ENCODE measurements around the gene PLEKHB2.
A peak's percentile ranks its signal among the peaks of the same experiment; 100 is the strongest.

Gene PLEKHB2, protein sequence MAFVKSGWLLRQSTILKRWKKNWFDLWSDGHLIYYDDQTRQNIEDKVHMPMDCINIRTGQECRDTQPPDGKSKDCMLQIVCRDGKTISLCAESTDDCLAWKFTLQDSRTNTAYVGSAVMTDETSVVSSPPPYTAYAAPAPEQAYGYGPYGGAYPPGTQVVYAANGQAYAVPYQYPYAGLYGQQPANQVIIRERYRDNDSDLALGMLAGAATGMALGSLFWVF

DNA sequence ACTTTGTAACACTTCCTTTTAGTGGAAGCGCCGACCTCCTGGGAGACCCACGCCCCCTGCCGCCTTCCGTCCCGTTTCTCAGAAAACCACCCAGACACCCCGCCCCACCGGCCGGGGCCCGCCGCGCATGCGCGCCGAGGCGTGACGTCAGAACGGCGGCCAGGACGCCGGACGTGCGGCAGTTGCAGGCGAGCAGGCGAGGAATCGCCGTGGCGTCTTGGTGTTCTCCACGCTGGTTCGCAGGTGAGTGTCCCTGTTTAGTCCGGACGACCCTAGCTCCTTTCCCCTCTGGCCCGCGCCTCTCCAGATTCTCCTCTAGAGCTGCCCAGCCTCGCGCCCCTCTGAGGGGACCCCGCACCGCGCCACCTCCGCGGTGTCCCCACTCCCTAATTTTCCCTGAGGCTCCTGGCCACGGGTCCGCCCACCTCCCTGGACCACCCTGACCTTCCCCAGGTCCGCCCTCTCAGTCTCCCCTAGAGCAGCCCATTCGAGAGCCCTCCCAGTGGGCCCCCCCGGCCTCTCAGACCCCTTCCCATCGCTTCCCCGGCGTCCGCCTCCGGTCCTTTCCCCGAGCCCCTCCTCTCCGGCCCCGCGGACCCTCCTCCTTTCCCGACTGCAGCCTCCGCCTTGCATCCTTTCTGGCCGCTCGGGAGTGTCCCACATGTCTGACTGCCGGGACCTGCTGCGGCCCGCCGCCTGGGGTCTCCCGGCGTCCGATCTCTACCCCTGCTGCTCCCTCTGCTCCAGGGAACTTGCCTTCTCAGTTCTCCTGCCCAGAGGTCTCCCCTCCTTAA lies at the start of gene PLEKHB2:
Gene PLEKHB2, plus strand, starts transcription at position 181 of the 794 bp plus-strand sequence. CDS start 15,606 bp downstream, outside the sequence.
- H3K36me3 Mint-ChIP-seq (ENCODE audit: low read depth), result peaks cover 8% of the 10 kb centered on the region
- TF ChIP-seq, protein P1, sequence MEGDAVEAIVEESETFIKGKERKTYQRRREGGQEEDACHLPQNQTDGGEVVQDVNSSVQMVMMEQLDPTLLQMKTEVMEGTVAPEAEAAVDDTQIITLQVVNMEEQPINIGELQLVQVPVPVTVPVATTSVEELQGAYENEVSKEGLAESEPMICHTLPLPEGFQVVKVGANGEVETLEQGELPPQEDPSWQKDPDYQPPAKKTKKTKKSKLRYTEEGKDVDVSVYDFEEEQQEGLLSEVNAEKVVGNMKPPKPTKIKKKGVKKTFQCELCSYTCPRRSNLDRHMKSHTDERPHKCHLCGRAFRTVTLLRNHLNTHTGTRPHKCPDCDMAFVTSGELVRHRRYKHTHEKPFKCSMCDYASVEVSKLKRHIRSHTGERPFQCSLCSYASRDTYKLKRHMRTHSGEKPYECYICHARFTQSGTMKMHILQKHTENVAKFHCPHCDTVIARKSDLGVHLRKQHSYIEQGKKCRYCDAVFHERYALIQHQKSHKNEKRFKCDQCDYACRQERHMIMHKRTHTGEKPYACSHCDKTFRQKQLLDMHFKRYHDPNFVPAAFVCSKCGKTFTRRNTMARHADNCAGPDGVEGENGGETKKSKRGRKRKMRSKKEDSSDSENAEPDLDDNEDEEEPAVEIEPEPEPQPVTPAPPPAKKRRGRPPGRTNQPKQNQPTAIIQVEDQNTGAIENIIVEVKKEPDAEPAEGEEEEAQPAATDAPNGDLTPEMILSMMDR (IDR thresholded peaks at IDR 0.05; ENCODE audit: unreplicated experiment in 3 of 3), result peak in 2 of 3 experiments; percentile 26 to 45
- H3K9me3 Mint-ChIP-seq, result no peaks in the 10 kb centered on the region
- H3K4me1 Mint-ChIP-seq, result peaks cover 24% of the 10 kb centered on the region
- H3K27ac Mint-ChIP-seq, result peak within 1 kb of the TSS; percentile 74 to 96 (median 95)
- H3K4me3 Mint-ChIP-seq, result peak within 1 kb of the TSS; percentile 93 to 97 (median 95)
- H3K27me3 Mint-ChIP-seq (ENCODE audit: low read depth), result no peaks in the 10 kb centered on the region

DNA sequence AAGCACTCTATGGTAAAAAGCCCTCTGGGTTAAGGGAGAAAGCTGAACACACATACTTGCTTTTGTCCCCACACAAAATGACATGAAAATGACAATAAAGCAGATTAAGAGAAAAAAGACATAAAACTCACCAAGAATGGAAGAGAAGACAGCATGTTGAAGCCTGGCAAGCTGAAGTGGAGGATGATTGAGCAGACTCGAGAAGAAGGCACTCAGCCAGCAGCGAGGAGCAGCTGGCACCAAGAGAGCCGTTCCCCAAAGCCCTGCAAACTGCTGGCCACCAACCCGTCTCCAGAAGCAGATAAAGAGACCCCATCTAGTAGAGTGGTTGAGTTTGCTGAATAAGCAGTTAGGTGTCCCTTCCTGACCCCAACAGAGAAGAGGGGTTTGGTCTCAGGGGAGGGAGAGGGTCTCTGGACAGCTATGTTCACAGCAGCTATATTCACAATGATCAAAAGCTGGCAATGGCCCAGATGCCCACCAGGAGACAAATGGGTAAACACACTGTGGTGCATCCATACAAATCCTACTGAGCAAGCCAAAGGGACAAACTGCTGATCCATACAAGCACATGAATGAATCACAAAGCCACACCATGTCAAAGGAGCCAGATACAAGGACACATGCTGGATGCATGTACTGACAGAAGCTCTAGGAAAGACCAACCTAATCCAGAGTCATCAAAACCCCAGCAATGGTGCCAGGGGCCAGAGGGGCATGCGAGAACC lies 48.8 kb upstream of the PLEKHB2 start:
- H3K4me3 Mint-ChIP-seq, result no peak overlapping the region
- no peak overlapping the region for H3K27ac Mint-ChIP-seq
- TF ChIP-seq, protein P1 (IDR thresholded peaks at IDR 0.05; ENCODE audit: unreplicated experiment in 3 of 3), result no peak
- H3K4me1 Mint-ChIP-seq, result peaks cover 35% of the 10 kb centered on the region
- H3K9me3 Mint-ChIP-seq, result no peaks in the 10 kb centered on the region
- H3K36me3 Mint-ChIP-seq (ENCODE audit: low read depth), result peaks cover 79% of the 10 kb centered on the region
- no peaks in the 10 kb centered on the region for H3K27me3 Mint-ChIP-seq (ENCODE audit: low read depth)

DNA sequence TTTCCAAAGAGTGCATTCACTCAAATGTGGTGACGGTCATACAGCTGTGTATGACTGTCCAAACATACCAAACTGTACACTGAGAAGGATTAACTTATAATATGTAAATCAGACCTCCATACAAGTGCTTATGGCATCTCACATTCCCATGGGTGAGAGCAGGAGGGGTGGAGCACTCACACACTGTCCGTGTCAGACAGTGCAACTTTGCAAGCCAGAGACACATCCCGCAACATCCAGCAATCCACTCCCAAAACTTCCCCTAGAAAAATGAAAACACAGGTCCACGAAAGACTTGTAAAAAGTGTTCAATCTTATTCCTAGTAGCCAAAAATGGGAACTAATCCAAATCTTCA lies 48.2 kb upstream of the PLEKHB2 start:
- Mint-ChIP-seq H3K4me1 (peaks cover 40% of the 10 kb centered on the region), H3K36me3 (ENCODE audit: low read depth) (peaks cover 77% of the 10 kb centered on the region), H3K27ac (no peak overlapping the region), H3K4me3 (no peak overlapping the region), H3K27me3 (ENCODE audit: low read depth) (no peaks in the 10 kb centered on the region), H3K9me3 (no peaks in the 10 kb centered on the region)
- TF ChIP-seq, protein P1 (IDR thresholded peaks at IDR 0.05; ENCODE audit: unreplicated experiment in 3 of 3), result no peak

- no peak overlapping the region for H3K4me3 Mint-ChIP-seq
- TF ChIP-seq, protein P1 (IDR thresholded peaks at IDR 0.05; ENCODE audit: unreplicated experiment in 3 of 3), result no peak
- peaks cover 72% of the 10 kb centered on the region for H3K36me3 Mint-ChIP-seq (ENCODE audit: low read depth)
- H3K9me3 Mint-ChIP-seq, result no peaks in the 10 kb centered on the region
- peaks cover 44% of the 10 kb centered on the region for H3K4me1 Mint-ChIP-seq
- peak overlapping the region in 1 of 3 experiments; percentile 43 for H3K27ac Mint-ChIP-seq
- no peaks in the 10 kb centered on the region for H3K27me3 Mint-ChIP-seq (ENCODE audit: low read depth)
Measured at GRCh38 chr2:131058214-131058843, 46.8 kb upstream of the PLEKHB2 start.

GRCh38 chr2:131058920-131059319 lies 46.2 kb upstream of the PLEKHB2 start:
- no peaks in the 10 kb centered on the region for H3K27me3 Mint-ChIP-seq (ENCODE audit: low read depth)
- H3K4me1 Mint-ChIP-seq, result peaks cover 48% of the 10 kb centered on the region
- H3K4me3 Mint-ChIP-seq, result no peak overlapping the region
- H3K9me3 Mint-ChIP-seq, result no peaks in the 10 kb centered on the region
- H3K27ac Mint-ChIP-seq, result no peak overlapping the region
- H3K36me3 Mint-ChIP-seq (ENCODE audit: low read depth), result peaks cover 73% of the 10 kb centered on the region
- TF ChIP-seq, protein P1 (IDR thresholded peaks at IDR 0.05; ENCODE audit: unreplicated experiment in 3 of 3), result no peak
